K562 (cell line): ENCODE results near the gene TMEM273. TPM values are rescaled to one million over a fixed set of nuclear protein-coding genes. Genes with fewer than 3 reads are reported as not detected.

Source experiments
- EWSR1 ChIP-seq: fragments of 450-650 bp; IDR thresholded peaks from 2 replicates; pipeline ENCODE4 v1.6.1; 2018; ENCODE audit warnings: borderline replicate concordance, mild to moderate bottlenecking, low read depth, moderate library complexity; ENCODE audit not compliant: partially characterized antibody
- KDM1A ChIP-seq, 2 experiments: fragments of 450-650 bp; IDR thresholded peaks; 2 replicates each; pipeline ENCODE4 v1.6.1; 2016; ENCODE audit warnings: mild to moderate bottlenecking in 2 of 2
- MAFK ChIP-seq: IDR thresholded peaks from 2 replicates; pipeline ENCODE4 v1.6.1; 2011; ENCODE audit warnings: low read length, improper control_type of control experiment
- MCM3 ChIP-seq: fragments of 450-650 bp; IDR thresholded peaks from 2 replicates; pipeline ENCODE4 v1.6.1; 2016
- NFRKB ChIP-seq: fragments of 450-650 bp; IDR thresholded peaks from 2 replicates; pipeline ENCODE4 v1.6.1; 2016; ENCODE audit warnings: low read depth
- NR3C1 ChIP-seq: sonication (generic); formaldehyde crosslinking; IDR thresholded peaks from 2 replicates; pipeline ENCODE4 v1.8.1; 2022; ENCODE audit warnings: missing genetic modification reagents
- SP1 ChIP-seq: sonication (generic); formaldehyde crosslinking; IDR thresholded peaks from 2 replicates; pipeline ENCODE4 v1.8.1; 2022; ENCODE audit warnings: mild to moderate bottlenecking, missing genetic modification reagents
- TGIF2 ChIP-seq: sonication (generic); formaldehyde crosslinking; IDR thresholded peaks from 2 replicates; pipeline ENCODE4 v1.8.1; 2022; ENCODE audit warnings: mild to moderate bottlenecking, missing genetic modification reagents, moderate library complexity
- ZNF57 ChIP-seq: fragments of 450-650 bp; formaldehyde crosslinking; IDR thresholded peaks from 2 replicates; pipeline ENCODE4 v1.4.0; 2020; ENCODE audit warnings: mild to moderate bottlenecking, moderate library complexity
- ZNF778 ChIP-seq: fragments of 450-650 bp; formaldehyde crosslinking; IDR thresholded peaks from 2 replicates; pipeline ENCODE4 v1.4.0; 2020; ENCODE audit warnings: mild to moderate bottlenecking, moderate library complexity
- polyA plus RNA-seq, 8 experiments: library from polyadenylated mRNA; depleted of rRNA in 4 of 8; stranded (reverse) in 5 of 8; unstranded in 3 of 8; fragments of >200 nt; fragmentation: Nextera tagmentation in 2 of 8; fragmentation: Illumina TruSeq in 1 of 8; extraction: Ambion mirVana in 2 of 8; extraction: Trizol in 1 of 8; gene quantifications; 2 replicates each; pipeline versions ENCODE4 v1.2.1 to v1.2.3, GENCODE V29; 2011 to 2014; ENCODE audit warnings: inconsistent platforms in 1 of 8, missing spikeins in 1 of 8
- total RNA-seq, 7 experiments: library from RNA; depleted of rRNA in 6 of 7; stranded (reverse); fragments of >200 nt in 6 of 7; fragmentation: Illumina TruSeq in 2 of 7; extraction: Trizol in 2 of 7; gene quantifications; 2 replicates each; pipeline versions ENCODE4 v1.2.1 to v1.2.3, GENCODE V29; 2011 to 2021; ENCODE audit warnings: low replicate concordance in 1 of 7
- TF ChIP-seq, protein P1 (sequence below): IDR thresholded peaks from 3 replicates; pipeline ENCODE4 v1.6.1; 2011; ENCODE audit warnings: borderline replicate concordance, mild to moderate bottlenecking, moderate library complexity; ENCODE audit not compliant: insufficient read length; ENCODE audit errors: extremely low read depth
- TF ChIP-seq, protein P2 (sequence below): sonication (generic); formaldehyde crosslinking; IDR thresholded peaks from 2 replicates; pipeline ENCODE4 v1.8.1; 2023; ENCODE audit warnings: missing genetic modification reagents, mild to moderate bottlenecking, borderline replicate concordance

The TMEM273 gene
- total and polyA plus RNA-seq, 9 of the 15 experiments (the other 6 are each of a cell fraction or from before 2014, with no cell fraction given), result 39.2 to 131 (median 95.6) TPM

DNA sequence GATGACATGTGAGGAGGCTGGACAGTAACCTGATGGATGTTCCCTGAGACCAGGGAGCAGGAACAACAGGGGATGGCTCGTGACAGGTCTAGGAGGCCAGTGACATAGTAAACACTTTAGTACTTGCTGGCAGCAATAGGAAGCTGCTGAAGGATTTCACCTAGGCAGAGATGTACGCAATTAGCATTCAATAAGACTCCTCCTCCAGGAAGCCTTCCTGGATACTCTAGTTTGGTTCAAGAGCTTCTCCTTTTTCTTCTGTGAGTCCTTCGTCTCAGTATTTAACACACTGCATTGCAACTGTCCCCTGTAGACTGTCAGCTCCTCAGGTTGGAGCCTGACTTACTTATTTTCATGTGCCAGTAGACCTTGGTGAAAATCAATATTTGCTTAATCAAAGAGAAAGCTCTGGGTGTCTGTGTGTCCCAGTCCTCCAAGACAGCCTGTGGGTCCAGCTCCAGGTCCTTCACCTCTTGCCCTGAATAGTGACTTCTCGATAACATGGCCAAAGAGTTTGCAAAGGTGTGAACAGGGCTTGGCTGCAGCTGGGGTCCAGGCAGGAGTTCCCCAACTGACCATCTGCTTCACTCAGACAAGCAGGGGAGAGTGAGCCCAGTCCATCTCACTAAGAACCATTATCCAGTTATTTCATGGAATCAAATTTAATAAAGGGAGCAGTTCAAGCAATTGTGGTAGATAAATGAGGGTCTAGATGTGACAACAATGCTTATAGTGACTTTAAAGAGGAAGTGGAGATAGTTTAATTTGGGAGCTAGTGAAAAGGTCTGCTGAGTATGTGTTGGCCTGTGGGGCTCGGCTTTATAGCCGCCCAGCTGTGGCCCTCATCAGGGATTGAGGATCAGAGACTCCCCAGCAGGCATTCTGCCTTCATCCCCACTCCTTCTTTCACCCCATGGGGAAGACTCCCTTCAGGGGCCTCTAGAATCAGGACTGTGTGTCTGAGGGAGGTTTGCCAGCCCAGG, 9.4 kb downstream of the TMEM273 start (continued):
- TF ChIP-seq NFRKB (peak; percentile 17; the same call in 1 of the 2 replicates), MCM3 (no peak), KDM1A (IDR thresholded peaks at IDR 0.05) (peak; percentile 78 to 80), EWSR1 (no peak), NR3C1 (no peak), SP1 (CRISPR knock-in tag) (no peak), MAFK (no peak), ZNF57 (CRISPR knock-in tag) (0 out of 2 replicates have a peak, but pooled peaks have one; percentile 30), TGIF2 (CRISPR knock-in tag) (no peak), ZNF778 (CRISPR knock-in tag) (no peak)
- TF ChIP-seq, protein P1, sequence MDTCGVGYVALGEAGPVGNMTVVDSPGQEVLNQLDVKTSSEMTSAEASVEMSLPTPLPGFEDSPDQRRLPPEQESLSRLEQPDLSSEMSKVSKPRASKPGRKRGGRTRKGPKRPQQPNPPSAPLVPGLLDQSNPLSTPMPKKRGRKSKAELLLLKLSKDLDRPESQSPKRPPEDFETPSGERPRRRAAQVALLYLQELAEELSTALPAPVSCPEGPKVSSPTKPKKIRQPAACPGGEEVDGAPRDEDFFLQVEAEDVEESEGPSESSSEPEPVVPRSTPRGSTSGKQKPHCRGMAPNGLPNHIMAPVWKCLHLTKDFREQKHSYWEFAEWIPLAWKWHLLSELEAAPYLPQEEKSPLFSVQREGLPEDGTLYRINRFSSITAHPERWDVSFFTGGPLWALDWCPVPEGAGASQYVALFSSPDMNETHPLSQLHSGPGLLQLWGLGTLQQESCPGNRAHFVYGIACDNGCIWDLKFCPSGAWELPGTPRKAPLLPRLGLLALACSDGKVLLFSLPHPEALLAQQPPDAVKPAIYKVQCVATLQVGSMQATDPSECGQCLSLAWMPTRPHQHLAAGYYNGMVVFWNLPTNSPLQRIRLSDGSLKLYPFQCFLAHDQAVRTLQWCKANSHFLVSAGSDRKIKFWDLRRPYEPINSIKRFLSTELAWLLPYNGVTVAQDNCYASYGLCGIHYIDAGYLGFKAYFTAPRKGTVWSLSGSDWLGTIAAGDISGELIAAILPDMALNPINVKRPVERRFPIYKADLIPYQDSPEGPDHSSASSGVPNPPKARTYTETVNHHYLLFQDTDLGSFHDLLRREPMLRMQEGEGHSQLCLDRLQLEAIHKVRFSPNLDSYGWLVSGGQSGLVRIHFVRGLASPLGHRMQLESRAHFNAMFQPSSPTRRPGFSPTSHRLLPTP, result peak; percentile 54
- TF ChIP-seq, protein P2, sequence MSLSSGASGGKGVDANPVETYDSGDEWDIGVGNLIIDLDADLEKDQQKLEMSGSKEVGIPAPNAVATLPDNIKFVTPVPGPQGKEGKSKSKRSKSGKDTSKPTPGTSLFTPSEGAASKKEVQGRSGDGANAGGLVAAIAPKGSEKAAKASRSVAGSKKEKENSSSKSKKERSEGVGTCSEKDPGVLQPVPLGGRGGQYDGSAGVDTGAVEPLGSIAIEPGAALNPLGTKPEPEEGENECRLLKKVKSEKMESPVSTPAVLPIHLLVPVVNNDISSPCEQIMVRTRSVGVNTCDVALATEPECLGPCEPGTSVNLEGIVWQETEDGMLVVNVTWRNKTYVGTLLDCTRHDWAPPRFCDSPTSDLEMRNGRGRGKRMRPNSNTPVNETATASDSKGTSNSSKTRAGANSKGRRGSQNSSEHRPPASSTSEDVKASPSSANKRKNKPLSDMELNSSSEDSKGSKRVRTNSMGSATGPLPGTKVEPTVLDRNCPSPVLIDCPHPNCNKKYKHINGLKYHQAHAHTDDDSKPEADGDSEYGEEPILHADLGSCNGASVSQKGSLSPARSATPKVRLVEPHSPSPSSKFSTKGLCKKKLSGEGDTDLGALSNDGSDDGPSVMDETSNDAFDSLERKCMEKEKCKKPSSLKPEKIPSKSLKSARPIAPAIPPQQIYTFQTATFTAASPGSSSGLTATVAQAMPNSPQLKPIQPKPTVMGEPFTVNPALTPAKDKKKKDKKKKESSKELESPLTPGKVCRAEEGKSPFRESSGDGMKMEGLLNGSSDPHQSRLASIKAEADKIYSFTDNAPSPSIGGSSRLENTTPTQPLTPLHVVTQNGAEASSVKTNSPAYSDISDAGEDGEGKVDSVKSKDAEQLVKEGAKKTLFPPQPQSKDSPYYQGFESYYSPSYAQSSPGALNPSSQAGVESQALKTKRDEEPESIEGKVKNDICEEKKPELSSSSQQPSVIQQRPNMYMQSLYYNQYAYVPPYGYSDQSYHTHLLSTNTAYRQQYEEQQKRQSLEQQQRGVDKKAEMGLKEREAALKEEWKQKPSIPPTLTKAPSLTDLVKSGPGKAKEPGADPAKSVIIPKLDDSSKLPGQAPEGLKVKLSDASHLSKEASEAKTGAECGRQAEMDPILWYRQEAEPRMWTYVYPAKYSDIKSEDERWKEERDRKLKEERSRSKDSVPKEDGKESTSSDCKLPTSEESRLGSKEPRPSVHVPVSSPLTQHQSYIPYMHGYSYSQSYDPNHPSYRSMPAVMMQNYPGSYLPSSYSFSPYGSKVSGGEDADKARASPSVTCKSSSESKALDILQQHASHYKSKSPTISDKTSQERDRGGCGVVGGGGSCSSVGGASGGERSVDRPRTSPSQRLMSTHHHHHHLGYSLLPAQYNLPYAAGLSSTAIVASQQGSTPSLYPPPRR (CRISPR knock-in tag), result no peak
